Gastrocnemius medialis (tissue), 4 donors: Measurements from ENCODE around the gene PPP2R2B. TPM values are rescaled to one million over a fixed set of nuclear protein-coding genes. Genes with fewer than 3 reads are reported as not detected.

ENCODE experiments used
- ATAC-seq, 2 donors: fragments of 150-250 bp; one replicate each; pipeline ENCODE4 v1.9.1; 2016
- DNase-seq, 2 donors: peaks; one replicate each; pipeline ENCODE4 v3.0.0-alpha.2; 2019
- H3K27ac ChIP-seq, 4 donors: fragments of 200-600 bp; sonication (generic); 1 replicate in 1 of 4; 2 replicates in 3 of 4; pipeline ENCODE4 v1.5.1; 2016 to 2018; ENCODE audit warnings: mild to moderate bottlenecking in 2 of 4, moderate library complexity in 1 of 4
- H3K27me3 ChIP-seq, 3 donors: fragments of 200-600 bp; sonication (generic) in 2 of 3; 1 replicate in 1 of 3; 2 replicates in 2 of 3; pipeline versions ENCODE4 v1.5.1 to v1.6.0; 2016 to 2019; ENCODE audit warnings: mild to moderate bottlenecking in 1 of 3, moderate library complexity in 1 of 3
- H3K36me3 ChIP-seq, 2 donors: fragments of 200-600 bp; sonication (generic) in 1 of 2; one replicate each; pipeline ENCODE4 v1.5.1; 2017 to 2018
- H3K4me1 ChIP-seq, 2 donors: fragments of 200-600 bp; sonication (generic) in 1 of 2; one replicate each; pipeline ENCODE4 v1.5.1; 2016 to 2017; ENCODE audit warnings: mild to moderate bottlenecking in 2 of 2
- H3K4me3 ChIP-seq, 4 donors: fragments of 200-600 bp; sonication (generic) in 3 of 4; 1 replicate in 1 of 4; 2 replicates in 3 of 4; pipeline ENCODE4 v1.5.1; 2016 to 2019; ENCODE audit warnings: mild to moderate bottlenecking in 2 of 4
- H3K9me3 ChIP-seq, 3 donors: fragments of 200-600 bp; sonication (generic) in 2 of 3; 1 replicate in 1 of 3; 2 replicates in 2 of 3; pipeline ENCODE4 v1.5.1; 2016 to 2019
- CTCF ChIP-seq, 5 experiments: fragments of 450-650 bp in 3 of 5; fragments of 200-600 bp in 2 of 5; sonication (generic) in 2 of 5; IDR thresholded peaks in 4 of 5; conservative IDR thresholded peaks in 1 of 5; 1 replicate in 4 of 5; 2 replicates in 1 of 5; pipeline ENCODE4 v1.5.1; 2016 to 2019; ENCODE audit warnings: antibody characterized with exemption in 5 of 5, mild to moderate bottlenecking in 3 of 5, moderate library complexity in 3 of 5
- POLR2A ChIP-seq, 2 donors: fragments of 450-650 bp; IDR thresholded peaks; one replicate each; pipeline ENCODE4 v1.6.1; 2017; ENCODE audit warnings: antibody characterized with exemption in 2 of 2, mild to moderate bottlenecking in 2 of 2, moderate library complexity in 2 of 2
- in situ Hi-C, 4 donors: fragments of 200-750 bp; cut with MboI; loops; one replicate each; pipeline versions ENCODE4 v1.15.0 to v1.8.0; 2017; ENCODE audit warnings: low sequenced_read_pairs in 4 of 4
- intact Hi-C: fragments of 100-400 bp; cut with DNase I; formaldehyde crosslinking; loops from one replicate; pipeline ENCODE4 v1.15.1; 2023; ENCODE audit warnings: low total_unique reads
- total RNA-seq, 4 donors: library from RNA; depleted of rRNA; stranded (reverse); fragments of >200 nt; gene quantifications; one replicate each; pipeline versions ENCODE4 v1.1.0 to v1.2.3, GENCODE V29; 2016

The PPP2R2B gene
- total RNA-seq, 4 donors from 2014 or later = 0.04 to 0.76 (median 0.19) TPM; not detected in 1

DNA sequence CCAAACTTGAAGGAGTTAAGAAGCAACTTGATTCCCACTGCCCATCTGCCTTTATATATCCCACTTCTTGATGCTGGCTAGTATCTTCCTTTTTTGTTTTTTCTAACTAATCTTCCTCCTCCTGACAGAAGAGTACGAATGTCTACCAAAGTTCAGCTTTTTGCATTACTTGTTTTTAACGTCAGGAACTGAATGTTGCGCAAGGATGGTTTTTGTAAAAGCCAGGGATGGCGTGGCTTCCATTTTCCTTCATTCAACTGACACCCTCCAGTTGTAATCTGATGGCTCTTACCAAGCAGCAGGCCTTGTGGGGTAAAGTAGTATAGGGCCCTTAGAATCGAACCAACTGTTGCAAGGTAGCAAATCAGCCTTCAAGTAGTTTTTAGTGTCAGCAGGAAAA lies 291.8 kb downstream of the PPP2R2B start:
- TF ChIP-seq CTCF (IDR thresholded peaks at IDR 0.05 in 4 of 5, conservative IDR thresholded peaks at IDR 0.05 in 1 of 5) (no peak), POLR2A (IDR thresholded peaks at IDR 0.05) (no peak)
- in situ Hi-C loops (no loop called here), intact Hi-C loops (no loop called here)
- Histone ChIP-seq H3K27me3 (no peaks in the 10 kb centered on the region), H3K4me3 (no peak overlapping the region), H3K4me1 (no peaks in the 10 kb centered on the region), H3K36me3 (no peaks in the 10 kb centered on the region), H3K27ac (no peak overlapping the region), H3K9me3 (no peaks in the 10 kb centered on the region)
- ATAC-seq = no peak
- no peak for DNase-seq

GRCh38 chr5:146584750-146585149 lies 293.8 kb downstream of the PPP2R2B start:
- DNase-seq (no peak), ATAC-seq (no peak)
- no peak overlapping the region for H3K4me3 ChIP-seq
- H3K4me1 ChIP-seq = no peaks in the 10 kb centered on the region
- no peaks in the 10 kb centered on the region for H3K9me3 ChIP-seq
- in situ Hi-C loops = no loop called here
- H3K27ac ChIP-seq = no peak overlapping the region
- no peaks in the 10 kb centered on the region for H3K36me3 ChIP-seq
- no peak for TF ChIP-seq CTCF (IDR thresholded peaks at IDR 0.05 in 4 of 5, conservative IDR thresholded peaks at IDR 0.05 in 1 of 5)
- TF ChIP-seq POLR2A (IDR thresholded peaks at IDR 0.05) = no peak
- no peaks in the 10 kb centered on the region for H3K27me3 ChIP-seq
- intact Hi-C loops = no loop called here

DNA sequence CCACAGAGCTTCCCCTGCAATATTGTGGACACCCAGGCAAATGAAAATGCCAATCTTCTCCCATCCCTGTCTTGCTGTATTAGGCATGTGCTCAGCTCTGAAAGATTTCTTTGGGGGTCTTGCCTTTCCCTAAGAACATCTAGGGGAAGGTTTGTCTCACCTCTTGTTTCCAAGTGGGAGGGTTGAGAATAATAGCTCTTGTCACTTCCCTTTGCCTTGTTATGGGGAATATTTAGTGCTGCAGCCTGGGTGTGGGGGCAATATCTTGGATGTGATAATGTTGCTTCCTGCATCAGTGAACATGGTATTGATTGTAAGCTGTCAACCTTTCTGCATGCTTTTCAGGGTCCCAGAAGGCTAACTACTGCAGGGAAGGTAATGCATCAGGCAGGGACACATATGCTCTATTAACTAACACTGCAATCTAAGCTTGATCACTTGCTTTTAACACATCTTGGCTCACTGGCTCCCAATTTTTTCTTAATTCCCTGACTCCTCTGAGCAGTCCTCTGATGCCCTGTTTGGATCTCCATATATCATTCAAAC lies 296.4 kb downstream of the PPP2R2B start:
- in situ Hi-C loops = no loop called here
- ATAC-seq = no peak
- Histone ChIP-seq H3K27me3 (no peaks in the 10 kb centered on the region), H3K4me3 (no peak overlapping the region), H3K4me1 (no peaks in the 10 kb centered on the region), H3K36me3 (no peaks in the 10 kb centered on the region), H3K27ac (no peak overlapping the region), H3K9me3 (no peaks in the 10 kb centered on the region)
- TF ChIP-seq POLR2A (IDR thresholded peaks at IDR 0.05) = no peak
- TF ChIP-seq CTCF (IDR thresholded peaks at IDR 0.05 in 4 of 5, conservative IDR thresholded peaks at IDR 0.05 in 1 of 5) = no peak
- DNase-seq = no peak
- intact Hi-C loops = no loop called here

GRCh38 chr5:146580237-146580636 lies 298.3 kb downstream of the PPP2R2B start:
- H3K4me1 ChIP-seq = no peaks in the 10 kb centered on the region
- no peak overlapping the region for H3K4me3 ChIP-seq
- no peak for DNase-seq
- intact Hi-C loops (no loop called here), in situ Hi-C loops (no loop called here)
- H3K9me3 ChIP-seq = no peaks in the 10 kb centered on the region
- TF ChIP-seq CTCF (IDR thresholded peaks at IDR 0.05 in 4 of 5, conservative IDR thresholded peaks at IDR 0.05 in 1 of 5) (no peak), POLR2A (IDR thresholded peaks at IDR 0.05) (no peak)
- H3K27ac ChIP-seq = no peak overlapping the region
- ATAC-seq = no peak
- H3K36me3 ChIP-seq = no peaks in the 10 kb centered on the region
- H3K27me3 ChIP-seq = no peaks in the 10 kb centered on the region

- ATAC-seq (no peak), DNase-seq (no peak)
- H3K27me3 ChIP-seq = no peaks in the 10 kb centered on the region
- no peak for TF ChIP-seq POLR2A (IDR thresholded peaks at IDR 0.05)
- TF ChIP-seq CTCF (IDR thresholded peaks at IDR 0.05 in 4 of 5, conservative IDR thresholded peaks at IDR 0.05 in 1 of 5) = no peak
- H3K4me1 ChIP-seq = no peaks in the 10 kb centered on the region
- H3K9me3 ChIP-seq = no peaks in the 10 kb centered on the region
- intact Hi-C loops = no loop called here
- no peak overlapping the region for H3K4me3 ChIP-seq
- H3K36me3 ChIP-seq = no peaks in the 10 kb centered on the region
- no peak overlapping the region for H3K27ac ChIP-seq
- in situ Hi-C loops = no loop called here
Observed at GRCh38 chr5:146574713-146575112, 303.8 kb downstream of the PPP2R2B start.
